Right hindlimb (tissue), 1 donor: ENCODE results near the gene IL18R1.

Experiments
- DNase-seq: peaks from one replicate; pipeline ENCODE4 v3.0.0-alpha.2; 2018

IL18R1 gene

DNA sequence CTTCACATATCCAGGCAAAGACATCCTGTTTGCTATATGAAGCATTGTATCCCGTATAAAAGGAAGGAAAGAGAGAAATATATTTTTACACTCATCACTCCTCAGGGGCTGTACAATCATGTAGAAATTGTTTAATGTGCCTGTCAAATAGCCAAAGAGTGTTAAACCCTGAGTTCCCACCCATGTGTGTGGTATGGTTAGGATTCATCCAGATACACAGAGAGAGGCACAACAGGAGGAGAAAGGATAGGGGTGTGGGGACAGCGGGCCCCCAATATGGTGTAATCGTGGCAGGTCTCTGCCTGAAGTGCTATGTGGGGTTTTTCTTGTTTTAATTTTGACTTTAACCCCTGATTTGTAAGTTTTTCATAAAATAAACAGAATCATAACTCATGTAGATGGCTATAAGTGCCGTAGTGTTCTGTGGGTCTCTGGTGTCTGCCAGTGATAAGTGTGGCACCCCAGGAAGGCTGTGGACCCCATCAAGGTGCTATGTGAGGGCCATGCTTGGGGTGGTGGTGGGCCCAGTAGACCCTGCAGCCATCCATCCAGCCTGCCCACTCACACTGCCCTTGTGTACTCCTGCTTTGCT, 10.2 kb upstream of the IL18R1 start:
- DNase-seq: no peak

DNA sequence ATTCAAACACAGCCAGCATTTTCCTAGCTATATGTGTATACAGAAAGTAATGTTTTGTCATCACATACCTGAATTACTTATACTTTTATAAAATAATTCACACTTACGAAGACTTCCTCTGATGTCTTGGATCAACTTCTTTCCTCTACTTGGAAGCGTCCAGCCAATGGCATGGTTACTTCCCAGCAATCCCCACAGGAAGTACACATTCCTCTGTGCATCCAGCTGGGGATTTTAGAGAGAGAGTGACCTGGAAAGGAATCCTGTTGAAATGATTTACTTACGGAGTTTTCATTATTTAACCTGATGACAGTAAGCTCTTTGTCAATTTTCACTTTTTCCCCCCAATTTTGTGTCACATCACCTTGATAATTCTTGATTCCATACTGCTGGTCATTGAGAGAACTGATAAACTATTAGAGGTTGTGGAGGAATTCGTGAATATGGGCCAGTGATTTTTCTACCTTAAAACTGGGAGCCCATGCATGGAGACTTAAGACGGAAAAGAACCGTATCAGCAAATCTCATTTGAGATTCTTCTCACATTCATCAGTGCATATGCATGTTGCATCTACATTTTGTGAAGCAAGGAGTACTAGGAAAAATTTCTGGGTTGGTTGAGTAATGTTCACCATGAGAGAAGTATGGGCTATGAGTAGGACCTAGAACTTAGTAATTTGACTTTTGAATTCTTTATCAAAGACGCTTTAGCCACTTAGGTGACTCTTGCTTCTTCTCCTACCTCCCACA, 9.0 kb upstream of the IL18R1 start:
- DNase-seq: no peak

GRCh38 chr2:102350137-102350793, 5.3 kb upstream of the IL18R1 start:
- no peak for DNase-seq

GRCh38 chr2:102356381-102356712, 751 bp downstream of the IL18R1 start:
- DNase-seq: no peak

- no peak for DNase-seq
These were observed 1.1 kb downstream of the IL18R1 start for GRCh38 chr2:102356741-102357140.

- DNase-seq: no peak
These were observed 2.3 kb downstream of the IL18R1 start for GRCh38 chr2:102357937-102358336.

DNA sequence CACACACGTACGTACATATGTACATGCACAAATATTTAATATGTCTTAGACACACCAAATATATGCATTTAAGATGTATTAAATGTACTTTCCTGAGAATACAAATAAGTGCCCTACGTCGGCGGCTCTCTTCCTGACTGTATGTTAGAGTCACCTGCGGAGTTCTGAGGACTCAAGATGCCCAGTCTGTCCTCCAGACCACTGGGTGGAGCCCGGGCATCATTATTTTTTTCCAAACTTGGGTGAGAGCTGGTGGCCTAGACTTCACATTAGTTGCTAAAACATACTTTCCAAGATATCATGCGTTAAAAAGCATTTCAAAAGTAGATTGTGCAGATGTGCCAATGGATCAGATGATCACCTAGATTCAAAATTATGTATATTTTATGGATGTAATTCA, 2.9 kb downstream of the IL18R1 start:
- no peak for DNase-seq

- no peak for DNase-seq
These were observed 3.9 kb downstream of the IL18R1 start for GRCh38 chr2:102359527-102359926.

- DNase-seq: no peak
These were observed 6.1 kb downstream of the IL18R1 start for GRCh38 chr2:102361632-102362241.

- DNase-seq: no peak
These were observed 10.2 kb downstream of the IL18R1 start for GRCh38 chr2:102365763-102366162.

DNA sequence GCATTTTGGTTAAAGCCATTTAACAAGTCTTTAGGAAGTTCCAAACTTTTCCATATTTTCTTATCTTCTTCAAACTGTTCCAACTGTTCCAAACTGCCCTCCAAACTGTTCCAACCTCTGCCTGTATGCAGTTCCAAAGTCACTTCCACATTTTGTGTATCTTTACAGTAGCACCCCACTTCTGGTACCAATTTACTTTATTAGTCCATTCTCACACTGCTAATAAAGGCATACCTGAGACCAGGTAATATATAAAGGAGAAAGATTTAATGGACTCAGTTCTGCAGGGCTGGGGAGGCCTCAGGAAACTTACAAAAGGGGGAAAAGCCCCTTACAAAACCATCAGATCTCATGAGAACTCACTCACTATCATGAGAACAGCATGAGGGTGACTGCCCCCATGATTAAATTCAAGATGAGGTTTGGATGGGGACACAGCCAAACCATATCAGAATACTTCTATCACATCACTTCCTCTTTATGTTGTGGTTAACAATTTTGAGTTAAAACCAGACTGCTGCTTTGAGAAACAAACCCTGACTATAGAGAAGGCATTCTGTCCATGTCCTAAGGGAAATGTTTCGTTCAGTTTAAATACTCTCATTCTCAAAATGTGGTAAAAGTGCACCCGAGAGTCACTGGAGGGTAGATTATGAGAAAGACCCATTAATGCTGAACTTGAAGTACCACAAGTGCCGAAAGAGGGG, 11.0 kb downstream of the IL18R1 start:
- DNase-seq: no peak

DNA sequence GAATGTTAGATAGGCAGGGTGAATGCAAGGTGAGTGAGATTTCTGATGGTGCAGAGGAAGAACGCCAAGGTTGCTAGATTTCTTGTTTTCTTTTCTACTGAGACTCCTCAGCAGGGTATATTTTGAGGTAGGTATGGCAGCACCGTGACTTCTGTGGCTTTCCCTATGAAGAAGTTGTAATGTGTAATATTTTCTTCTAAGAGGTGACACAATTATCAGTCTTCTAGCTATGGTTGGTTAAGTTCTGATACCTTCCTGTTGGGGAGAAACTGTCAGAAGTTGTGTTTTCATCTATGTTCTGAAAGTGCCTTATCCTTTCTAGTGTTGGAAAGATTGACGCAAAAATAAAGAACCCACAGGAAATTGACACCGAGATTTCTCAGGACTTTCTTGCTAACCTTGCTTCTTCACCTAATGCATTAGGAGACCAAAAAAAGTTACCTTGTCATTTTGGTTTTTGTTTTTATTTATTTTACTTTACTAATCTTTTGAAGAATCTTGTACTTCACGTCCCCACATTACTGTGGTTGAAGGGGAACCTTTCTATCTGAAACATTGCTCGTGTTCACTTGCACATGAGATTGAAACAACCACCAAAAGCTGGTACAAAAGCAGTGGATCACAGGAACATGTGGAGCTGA, 11.9 kb downstream of the IL18R1 start:
- no peak for DNase-seq

- no peak for DNase-seq
These were observed 13.0 kb downstream of the IL18R1 start for GRCh38 chr2:102368461-102369109.

DNA sequence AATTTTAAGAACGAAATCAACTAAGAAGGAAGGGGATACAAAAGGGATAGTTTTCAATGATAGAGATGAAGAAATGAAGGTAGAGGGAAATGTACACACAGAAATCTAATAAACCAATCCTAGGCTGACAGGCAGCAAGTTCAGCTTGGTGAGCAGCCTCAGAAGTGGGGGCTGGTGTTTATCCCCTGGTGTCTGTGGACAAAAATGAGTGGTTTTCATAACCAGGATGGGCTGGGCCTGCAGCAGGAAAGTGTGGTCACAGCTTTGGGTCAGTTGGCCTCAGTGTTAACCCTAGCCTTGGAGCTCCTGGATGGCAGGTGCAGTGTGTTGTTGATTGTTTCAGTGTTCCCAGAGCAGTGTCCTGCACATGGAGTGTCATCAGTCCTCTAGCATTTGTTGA, 14.3 kb downstream of the IL18R1 start:
- DNase-seq: no peak

DNA sequence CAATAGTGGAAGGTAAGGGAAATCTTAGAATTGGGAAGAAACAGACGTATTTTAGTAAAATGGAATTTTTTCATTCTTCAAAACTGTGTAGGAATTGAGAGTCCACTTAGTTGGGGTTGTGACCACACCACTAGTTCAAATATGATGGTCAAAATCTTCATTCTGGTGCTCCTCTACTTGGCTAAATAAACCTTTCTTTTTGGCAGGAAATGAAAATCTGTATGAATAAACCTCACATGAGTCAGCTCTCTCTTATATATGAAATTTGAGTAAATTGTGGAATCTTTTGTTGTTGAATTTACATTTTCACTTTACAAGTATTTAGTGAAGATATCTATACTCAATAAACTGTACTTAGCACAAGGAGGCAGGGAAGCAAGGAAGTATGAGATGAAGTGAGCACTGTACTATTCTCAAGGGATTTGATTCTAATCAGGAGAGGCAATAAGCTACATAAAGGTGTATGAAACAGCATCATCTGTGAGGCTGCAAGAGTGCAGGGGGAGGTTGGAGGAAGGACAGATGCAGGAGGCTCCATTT, 20.5 kb downstream of the IL18R1 start:
- DNase-seq: no peak

DNA sequence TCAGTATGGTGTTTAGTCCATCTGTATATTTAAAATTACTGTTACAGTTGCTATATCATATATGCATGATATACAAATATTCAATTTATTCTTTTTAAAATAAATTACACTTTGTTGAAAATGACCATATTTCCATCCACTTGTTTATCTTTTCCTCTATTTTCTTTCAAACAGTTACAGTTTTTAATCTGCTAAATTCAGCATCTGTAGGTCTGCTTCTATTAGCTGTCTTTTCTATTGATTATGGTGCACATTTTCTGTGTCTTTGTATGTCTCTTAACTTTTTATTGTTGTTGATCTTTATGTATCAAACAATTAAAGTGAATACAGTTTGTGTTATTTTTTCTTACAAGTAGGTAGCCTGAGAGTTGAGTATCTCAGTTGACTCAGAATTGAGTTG, 28.1 kb downstream of the IL18R1 start:
- DNase-seq: no peak

GRCh38 chr2:102385522-102385921, 29.9 kb downstream of the IL18R1 start:
- DNase-seq: no peak

GRCh38 chr2:102386004-102386403, 30.4 kb downstream of the IL18R1 start:
- no peak for DNase-seq

DNA sequence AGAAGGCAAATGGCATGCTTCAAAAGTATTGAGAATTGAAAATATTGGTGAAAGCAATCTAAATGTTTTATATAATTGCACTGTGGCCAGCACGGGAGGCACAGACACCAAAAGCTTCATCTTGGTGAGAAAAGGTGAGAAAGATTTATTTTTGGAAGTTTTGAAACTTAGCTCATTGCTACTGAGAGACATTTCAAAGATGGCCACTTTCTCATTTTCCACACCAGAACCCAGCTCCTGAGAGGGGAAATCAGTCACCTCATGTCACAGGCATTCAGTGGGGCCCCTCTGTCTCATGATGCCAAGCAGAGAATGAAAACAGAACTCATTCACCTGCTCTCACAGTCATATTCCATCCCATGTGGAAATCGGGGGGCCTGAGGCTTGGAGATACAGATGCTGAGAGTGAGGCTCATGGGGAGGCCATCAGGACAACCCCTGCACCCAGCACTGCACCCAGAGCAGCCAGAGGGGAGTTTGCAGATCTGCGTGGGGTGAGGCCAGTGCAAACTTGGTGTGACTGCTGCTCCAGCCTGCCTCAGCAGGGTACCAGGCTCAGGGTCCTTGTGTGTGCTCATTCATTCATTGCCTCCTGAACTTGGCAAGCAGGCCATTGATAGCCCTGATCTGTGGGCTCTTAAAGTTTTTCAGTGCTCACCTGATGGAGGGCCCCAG, 31.4 kb downstream of the IL18R1 start:
- DNase-seq: no peak

GRCh38 chr2:102387763-102388546, 32.4 kb downstream of the IL18R1 start:
- no peak for DNase-seq

- DNase-seq: no peak
These were observed 36.0 kb downstream of the IL18R1 start for GRCh38 chr2:102391565-102391964.
